ENCODE data around the gene IGHMBP2. TPM values are rescaled to one million over a fixed set of nuclear protein-coding genes. Genes with fewer than 3 reads are reported as not detected.

The IGHMBP2 gene
- total and polyA plus RNA-seq, 7 donors = 12.1 to 19.0 (median 13.6) TPM

Other genes with a start within 250 kb of the IGHMBP2 start
- gene GAL, start 219.3 kb upstream of the IGHMBP2 start, total RNA-seq = under 1 TPM in 1 of 4 donors, not detected in 3; 0.38 TPM
- 1 to 10 TPM in 1 of 3 donors, not detected in 2; 5.6 TPM for gene GAL, start 219.3 kb upstream of the IGHMBP2 start, polyA plus RNA-seq
- gene TESMIN, start 152.4 kb upstream of the IGHMBP2 start, total RNA-seq = under 1 TPM; 0.24 to 0.44 (median 0.37) TPM
- under 1 TPM; 0.03 to 0.25 (median 0.07) TPM for gene TESMIN, start 152.4 kb upstream of the IGHMBP2 start, polyA plus RNA-seq
- gene CPT1A, start 62.0 kb upstream of the IGHMBP2 start, total RNA-seq = 10 to 100 TPM in 3 of 4 donors, 1 to 10 TPM in 1; 9.7 to 29.2 (median 15.0) TPM
- 10 to 100 TPM in 2 of 3 donors, 1 to 10 TPM in 1; 8.6 to 12.9 (median 11.5) TPM for gene CPT1A, start 62.0 kb upstream of the IGHMBP2 start, polyA plus RNA-seq
- 100 to 1,000 TPM in 1 of 4 donors, 10 to 100 TPM in 3; 59.2 to 104 (median 70.8) TPM for gene MRPL21, start 59 bp upstream of the IGHMBP2 start, total RNA-seq
- gene MRPL21, start 59 bp upstream of the IGHMBP2 start, polyA plus RNA-seq = 100 to 1,000 TPM; 108 to 181 (median 127) TPM
- not detected for gene MRGPRD, start 77.1 kb downstream of the IGHMBP2 start, total RNA-seq
- gene MRGPRD, start 77.1 kb downstream of the IGHMBP2 start, polyA plus RNA-seq = not detected
- gene MRGPRF, start 109.4 kb downstream of the IGHMBP2 start, total RNA-seq = 1 to 10 TPM; 1.7 to 2.9 (median 2.6) TPM
- gene MRGPRF, start 109.4 kb downstream of the IGHMBP2 start, polyA plus RNA-seq = 1 to 10 TPM; 1.8 to 3.8 (median 2.8) TPM
- 1 to 10 TPM; 3.5 to 6.0 (median 3.9) TPM for gene TPCN2, start 145.0 kb downstream of the IGHMBP2 start, total RNA-seq
- 1 to 10 TPM; 2.2 to 3.1 (median 3.1) TPM for gene TPCN2, start 145.0 kb downstream of the IGHMBP2 start, polyA plus RNA-seq